HG03280 (cell line): Measurements from ENCODE around the gene HNRNPAB.
A peak's percentile ranks its signal among the peaks of the same experiment; 100 is the strongest.

Experiments
- ATAC-seq: cut with Tn5 transposase; IDR thresholded peaks from one replicate; pipeline ENCODE4 v1.9.1; 2021; ENCODE audit warnings: mild to moderate bottlenecking, moderate library complexity; ENCODE audit not compliant: unreplicated experiment

Gene HNRNPAB

DNA sequence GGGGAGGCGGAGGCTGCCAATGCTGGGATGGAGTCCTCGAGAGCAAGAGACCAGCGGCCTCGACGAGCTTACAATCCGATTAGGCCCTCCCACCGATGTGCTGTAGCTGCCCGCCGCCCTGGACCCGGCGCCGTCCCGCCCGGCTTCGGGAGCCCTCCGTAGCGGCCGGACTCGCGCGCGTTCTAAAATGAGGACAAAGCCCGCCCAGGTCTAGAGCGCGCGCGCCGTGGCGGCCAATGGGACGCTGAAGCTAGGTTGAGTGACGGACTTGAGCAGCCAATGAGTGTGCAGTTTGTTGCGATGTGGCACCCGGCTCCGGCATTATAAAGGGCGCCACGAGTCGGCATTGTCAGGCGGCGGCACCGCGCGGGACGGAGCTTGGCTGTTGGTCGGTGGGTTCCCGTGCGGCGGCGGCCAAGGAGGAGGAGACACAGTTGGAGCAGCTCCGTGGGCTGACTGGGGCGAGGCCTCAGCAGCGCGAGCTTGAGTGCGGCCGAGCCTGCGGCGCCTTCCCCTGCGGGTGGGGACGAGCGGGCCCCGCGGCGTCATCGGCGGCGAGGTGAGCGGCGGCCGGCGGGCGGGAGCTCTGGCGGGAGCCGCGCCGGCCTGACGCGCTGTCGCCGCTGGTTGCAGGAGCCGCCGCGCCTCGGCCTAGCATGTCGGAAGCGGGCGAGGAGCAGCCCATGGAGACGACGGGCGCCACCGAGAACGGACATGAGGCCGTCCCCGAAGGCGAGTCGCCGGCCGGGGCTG is at the start of gene HNRNPAB:
TSS of gene HNRNPAB (plus strand) at position 352 of the 753 bp plus-strand sequence. CDS start at position 657, 305 bp downstream.
- ATAC-seq = peak; percentile 76

DNA sequence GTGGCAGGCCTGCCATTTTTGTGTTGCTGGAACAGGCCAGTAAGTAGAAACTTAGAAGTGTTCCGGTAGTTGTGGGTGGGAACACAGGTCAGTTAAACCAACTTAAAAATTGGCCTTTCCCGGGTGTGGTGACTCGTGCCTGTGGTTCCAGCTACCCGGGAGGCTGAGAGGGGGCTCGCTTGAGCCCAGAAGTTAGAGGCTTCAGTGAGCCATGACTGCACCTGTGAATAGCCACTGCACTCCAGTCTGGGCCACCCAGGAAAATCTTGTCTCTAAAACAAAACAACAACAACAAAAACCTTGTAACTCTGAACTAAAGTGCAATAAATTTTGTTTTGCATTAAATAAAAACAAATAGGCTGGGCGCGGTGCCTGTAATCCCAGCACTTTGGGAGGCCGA is 49.3 kb upstream of the HNRNPAB start:
- no peak for ATAC-seq

DNA sequence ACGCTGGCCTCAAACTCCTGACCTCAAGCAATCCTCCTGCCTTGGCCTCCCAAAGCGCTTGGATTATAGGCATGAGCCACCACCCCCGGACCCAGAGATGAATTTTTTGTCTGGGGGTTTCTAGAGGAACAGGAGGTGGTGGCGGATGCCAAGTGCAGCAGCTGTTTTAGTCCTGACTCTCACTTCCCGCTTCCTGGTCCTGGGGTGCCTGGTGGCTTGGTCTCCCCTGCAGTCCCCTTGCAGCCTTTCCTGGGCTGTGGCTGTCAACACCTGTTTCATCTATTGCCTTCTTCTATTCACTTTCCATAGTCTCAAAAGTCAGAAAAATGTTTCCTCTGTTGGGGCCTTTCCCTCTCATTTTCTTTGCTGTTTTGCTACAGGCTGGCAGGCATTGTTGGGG is 44.2 kb upstream of the HNRNPAB start:
- ATAC-seq = no peak

DNA sequence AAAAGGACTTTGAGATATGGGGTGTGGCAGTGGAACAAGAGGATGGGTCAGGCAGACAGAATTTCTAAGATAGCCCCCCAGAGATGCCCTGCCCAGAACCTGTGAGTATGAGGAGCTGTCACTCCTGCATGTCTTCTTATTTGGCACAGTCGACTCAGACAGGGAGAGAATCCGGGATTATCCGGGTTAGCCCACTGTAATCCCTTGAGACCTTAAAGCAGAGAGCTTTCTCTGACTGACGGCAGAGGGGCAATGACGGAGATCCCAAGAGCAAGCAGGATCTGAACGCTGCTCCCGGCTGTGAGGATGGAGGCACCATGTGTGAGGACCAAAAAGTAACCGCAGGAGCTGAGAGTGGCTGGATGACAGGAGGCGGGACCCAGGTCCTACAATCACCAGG is 41.9 kb upstream of the HNRNPAB start:
- ATAC-seq = no peak

DNA sequence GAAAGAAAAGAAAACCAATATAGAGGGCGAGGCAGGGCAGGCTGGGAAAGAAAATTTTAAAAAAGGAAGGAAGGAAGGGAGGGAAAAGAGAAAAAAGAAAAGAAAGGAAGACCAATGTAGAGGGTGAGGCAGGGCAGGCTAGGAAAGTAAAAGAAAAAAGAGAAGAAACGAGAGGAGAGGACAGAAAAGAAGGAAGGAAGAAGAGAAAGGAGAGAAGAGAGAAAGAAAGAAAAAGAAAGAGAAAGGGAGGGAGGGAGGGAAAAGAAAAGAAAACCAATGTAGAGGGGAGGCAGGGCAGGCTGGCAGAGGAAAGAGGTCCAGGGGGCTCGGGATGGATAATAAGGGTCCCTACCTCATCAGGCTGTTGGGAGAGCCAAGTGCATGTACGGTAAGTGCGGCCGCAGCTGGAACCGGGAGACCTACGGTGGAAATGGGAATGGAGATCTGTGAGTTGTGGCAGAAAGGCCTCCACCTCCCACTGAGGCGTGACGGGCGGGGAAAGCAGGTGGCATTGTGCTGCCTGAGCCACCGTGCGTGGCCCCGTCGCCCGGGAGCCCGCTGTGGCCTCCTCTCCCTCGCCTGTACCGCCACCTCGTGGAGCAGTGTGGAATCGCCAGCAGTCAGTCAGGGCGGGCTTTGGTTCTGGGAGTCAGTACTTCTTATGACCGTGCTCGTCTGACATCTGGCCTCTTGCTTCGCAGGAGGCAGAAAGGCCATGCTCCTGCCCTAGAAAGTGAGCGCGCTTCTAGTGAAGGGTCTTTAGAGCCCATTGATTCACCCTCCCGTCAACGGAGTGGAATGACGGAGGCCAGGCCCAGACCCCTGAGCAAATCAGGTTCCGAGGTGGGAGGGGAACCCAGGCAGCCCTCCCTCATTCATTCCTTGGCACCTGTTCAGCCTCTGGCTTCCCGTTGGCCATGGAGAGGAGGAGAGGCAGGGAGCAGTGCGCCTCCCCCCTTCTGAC is 40.3 kb upstream of the HNRNPAB start:
- ATAC-seq = peak; percentile 96

- ATAC-seq = no peak
Observed at GRCh38 chr5:178165581-178165980, 38.8 kb upstream of the HNRNPAB start.

- ATAC-seq = no peak
Observed at GRCh38 chr5:178170455-178170854, 33.9 kb upstream of the HNRNPAB start.

- ATAC-seq = no peak
Observed at GRCh38 chr5:178174456-178174855, 29.9 kb upstream of the HNRNPAB start.

GRCh38 chr5:178176791-178177190 is 27.5 kb upstream of the HNRNPAB start:
- ATAC-seq = no peak

GRCh38 chr5:178177569-178177968 is 26.8 kb upstream of the HNRNPAB start:
- ATAC-seq = no peak

DNA sequence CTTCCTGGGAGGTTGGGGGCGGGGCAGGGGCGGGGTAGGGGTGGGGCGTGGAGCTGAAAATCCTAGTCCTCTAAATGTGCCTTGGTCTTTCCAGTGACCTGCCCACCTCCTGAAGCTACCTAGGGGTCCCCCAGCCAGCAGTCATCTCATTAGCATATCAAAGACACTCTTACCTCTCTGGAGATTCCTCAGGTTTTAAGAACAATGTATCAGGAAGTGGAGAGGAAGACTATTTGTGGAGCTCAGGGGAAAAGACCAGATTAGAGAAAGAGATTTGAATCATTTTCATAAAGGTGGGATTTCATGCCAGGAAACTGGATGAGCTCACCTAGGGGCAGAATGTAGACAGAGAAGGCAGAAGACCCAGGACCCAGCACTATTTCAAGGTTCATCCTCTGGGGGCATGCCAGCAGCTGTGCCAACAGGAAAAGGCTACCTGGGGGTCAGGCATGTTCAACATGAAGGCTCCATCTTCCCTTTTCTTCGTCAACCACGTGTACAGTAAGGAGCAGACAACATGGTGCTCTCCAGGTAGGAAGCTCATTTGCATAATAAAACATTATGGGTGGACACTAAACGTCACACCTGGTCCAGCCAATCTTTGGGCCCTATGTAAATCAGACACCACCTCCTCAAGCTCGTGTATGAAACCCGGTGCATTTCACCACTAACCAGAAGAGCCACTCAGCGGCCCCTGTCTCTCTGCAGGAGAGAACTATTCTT is 24.0 kb upstream of the HNRNPAB start:
- no peak for ATAC-seq

GRCh38 chr5:178182158-178182876 is 22.0 kb upstream of the HNRNPAB start:
- no peak for ATAC-seq

DNA sequence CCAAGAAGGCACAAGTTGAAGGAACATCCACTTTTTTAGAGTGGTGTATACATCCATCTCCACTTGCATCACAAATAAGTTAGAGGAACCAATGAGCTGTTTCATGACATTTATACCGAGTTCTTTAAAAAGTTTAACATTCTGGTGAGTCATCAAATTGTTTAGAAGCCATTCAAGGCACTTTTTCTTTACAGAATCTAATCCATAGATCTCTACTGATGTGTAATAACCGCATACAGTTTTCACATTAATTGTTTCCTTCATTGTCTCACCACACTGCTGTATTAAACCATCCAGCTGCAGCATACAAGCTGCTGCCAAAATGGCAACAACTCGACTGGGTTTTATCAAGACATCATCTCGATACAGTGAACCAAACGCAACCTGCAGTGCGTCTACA is 17.9 kb upstream of the HNRNPAB start:
- ATAC-seq = no peak

GRCh38 chr5:178187014-178187413 is 17.3 kb upstream of the HNRNPAB start, which contains the start of gene GMCL2:
TSS of gene GMCL2 (minus strand) at chr5:178187371. CDS start at chr5:178187299, 72 bp downstream.
- ATAC-seq = no peak

GRCh38 chr5:178189433-178189832 is 14.9 kb upstream of the HNRNPAB start:
- no peak for ATAC-seq

- no peak for ATAC-seq
Observed at GRCh38 chr5:178191661-178192060, 12.7 kb upstream of the HNRNPAB start.

- no peak for ATAC-seq
Observed at GRCh38 chr5:178192244-178192643, 12.1 kb upstream of the HNRNPAB start.

DNA sequence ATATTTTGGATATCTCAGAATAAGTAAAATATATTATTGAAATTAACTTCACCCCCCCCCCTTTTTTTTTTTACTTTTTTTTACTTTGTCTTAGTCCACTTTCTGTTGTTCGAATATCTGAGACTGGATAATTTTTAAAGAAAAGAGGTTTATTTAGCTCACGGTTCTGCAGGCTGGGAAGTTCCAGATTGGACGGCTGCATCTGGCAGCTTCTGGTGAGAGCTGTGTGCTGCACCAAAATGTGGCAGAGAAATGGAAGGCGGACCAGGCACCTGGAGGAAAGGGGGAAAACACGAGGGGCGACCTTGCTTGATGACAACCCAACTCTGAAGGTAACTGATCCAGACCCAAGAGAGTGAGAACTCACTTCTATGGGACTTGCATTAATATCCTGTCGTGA is 11.5 kb upstream of the HNRNPAB start:
- no peak for ATAC-seq

DNA sequence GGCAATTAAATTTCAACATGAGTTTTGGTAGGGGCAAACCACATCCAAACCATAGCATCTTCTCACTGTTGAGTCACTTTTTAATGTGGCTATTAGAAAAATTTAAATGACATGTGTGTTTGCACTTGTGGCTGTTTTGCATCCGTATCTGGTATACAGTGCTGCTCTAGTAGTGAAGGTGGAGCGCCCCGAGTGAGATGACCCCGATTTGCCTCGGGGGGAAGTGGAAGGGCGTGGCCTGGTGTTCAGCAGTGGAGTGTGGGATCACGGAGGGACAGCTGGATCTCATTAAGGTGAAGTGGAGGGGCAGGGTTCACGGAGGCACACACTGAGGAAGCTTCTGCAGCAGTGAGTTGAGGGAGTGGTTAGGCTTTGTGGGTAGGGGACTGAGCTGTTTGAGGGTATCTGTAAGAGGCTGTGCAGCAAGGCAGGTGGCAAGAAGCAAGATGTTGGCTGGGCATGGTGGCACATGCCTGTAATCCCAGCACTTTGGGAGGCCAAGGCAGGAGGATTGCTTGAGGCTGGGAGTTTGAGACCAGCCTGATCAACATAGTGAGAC is 11.0 kb upstream of the HNRNPAB start:
- ATAC-seq = no peak

DNA sequence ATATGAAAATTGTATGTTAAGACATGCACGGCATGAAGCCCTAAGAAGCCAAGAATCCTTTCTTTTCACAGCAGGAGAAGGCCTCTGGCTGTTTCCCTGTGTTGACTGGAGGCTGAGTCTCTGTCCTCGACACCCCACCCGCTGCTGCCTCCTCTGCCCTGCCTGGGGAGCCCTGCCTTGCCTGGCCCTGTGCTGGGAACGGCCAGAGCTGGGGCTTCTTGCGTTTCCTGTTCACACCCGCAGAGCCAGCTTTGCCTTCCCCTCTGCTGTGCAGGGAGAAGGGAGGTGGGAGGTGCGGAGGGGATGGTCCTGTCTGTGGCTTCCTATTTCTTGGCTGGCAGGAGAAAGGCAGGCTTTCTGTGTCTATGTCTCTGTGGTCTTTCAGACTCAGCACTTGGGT is 10.3 kb upstream of the HNRNPAB start:
- ATAC-seq = no peak
